Mesothelial cell of epicardium (in vitro differentiated cells): ENCODE data around the gene PRDX5. TPM values are rescaled to one million over a fixed set of nuclear protein-coding genes. Genes with fewer than 3 reads are reported as not detected.
A peak's percentile ranks its signal among the peaks of the same experiment; 100 is the strongest.

Experiments
- DNase-seq, 2 experiments: peaks; one replicate each; pipeline ENCODE4 v3.0.0; 2021; ENCODE audit warnings: low spot score in 2 of 2; ENCODE audit not compliant: unreplicated experiment in 2 of 2
- H3K27ac Mint-ChIP-seq: 2 replicates; pipeline ENCODE4 v1.8.0; 2021; ENCODE audit warnings: mixed read lengths
- H3K27me3 Mint-ChIP-seq: 2 replicates; pipeline ENCODE4 v1.8.0; 2021; ENCODE audit warnings: low read depth, mixed read lengths
- H3K36me3 Mint-ChIP-seq: 2 replicates; pipeline ENCODE4 v1.8.0; 2021; ENCODE audit warnings: mixed read lengths
- H3K4me1 Mint-ChIP-seq: 2 replicates; pipeline ENCODE4 v1.8.0; 2021; ENCODE audit warnings: mixed read lengths
- H3K4me3 Mint-ChIP-seq: 2 replicates; pipeline ENCODE4 v1.8.0; 2021; ENCODE audit warnings: mild to moderate bottlenecking, moderate library complexity, mixed read lengths
- H3K9me3 Mint-ChIP-seq: 2 replicates; pipeline ENCODE4 v1.8.0; 2021; ENCODE audit warnings: mixed read lengths
- CTCF ChIP-seq: fragments of 200-600 bp; sonication (generic); IDR thresholded peaks from one replicate; pipeline ENCODE4 v1.5.0; 2021; ENCODE audit warnings: antibody characterized with exemption; ENCODE audit not compliant: unreplicated experiment
- total RNA-seq: library from RNA; stranded (reverse); gene quantifications from 3 replicates; pipeline ENCODE4 v1.2.1, GENCODE V29; 2021

The PRDX5 gene
- total RNA-seq, 1 donor from 2014 or later, result 139 TPM

GRCh38 chr11:64276653-64277431 is 41.1 kb upstream of the PRDX5 start:
- no peak for DNase-seq
- H3K27ac Mint-ChIP-seq, result no peak overlapping the region
- peaks cover 8% of the 10 kb centered on the region for H3K36me3 Mint-ChIP-seq
- H3K9me3 Mint-ChIP-seq, result no peaks in the 10 kb centered on the region
- no peak for TF ChIP-seq CTCF
- peaks cover 3% of the 10 kb centered on the region for H3K4me1 Mint-ChIP-seq
- no peak overlapping the region for H3K4me3 Mint-ChIP-seq
- H3K27me3 Mint-ChIP-seq, result no peaks in the 10 kb centered on the region

- H3K4me3 Mint-ChIP-seq, result no peak overlapping the region
- H3K36me3 Mint-ChIP-seq, result peaks cover 11% of the 10 kb centered on the region
- TF ChIP-seq CTCF, result no peak
- no peaks in the 10 kb centered on the region for H3K9me3 Mint-ChIP-seq
- H3K4me1 Mint-ChIP-seq, result peaks cover 2% of the 10 kb centered on the region
- no peaks in the 10 kb centered on the region for H3K27me3 Mint-ChIP-seq
- no peak for DNase-seq
- H3K27ac Mint-ChIP-seq, result no peak overlapping the region
Measured at GRCh38 chr11:64278576-64279190, 39.2 kb upstream of the PRDX5 start.

- peaks cover 12% of the 10 kb centered on the region for H3K4me1 Mint-ChIP-seq
- peaks cover 8% of the 10 kb centered on the region for H3K36me3 Mint-ChIP-seq
- no peak for TF ChIP-seq CTCF
- DNase-seq, result no peak
- H3K27me3 Mint-ChIP-seq, result no peaks in the 10 kb centered on the region
- H3K9me3 Mint-ChIP-seq, result no peaks in the 10 kb centered on the region
- H3K27ac Mint-ChIP-seq, result no peak overlapping the region
- no peak overlapping the region for H3K4me3 Mint-ChIP-seq
Measured at GRCh38 chr11:64281957-64282770, 35.8 kb upstream of the PRDX5 start.

- peak overlapping the region; percentile 59 for H3K27ac Mint-ChIP-seq
- H3K27me3 Mint-ChIP-seq, result no peaks in the 10 kb centered on the region
- peak overlapping the region; percentile 82 for H3K4me3 Mint-ChIP-seq
- no peak for TF ChIP-seq CTCF
- peaks cover 8% of the 10 kb centered on the region for H3K36me3 Mint-ChIP-seq
- no peaks in the 10 kb centered on the region for H3K9me3 Mint-ChIP-seq
- no peak for DNase-seq
- peaks cover 13% of the 10 kb centered on the region for H3K4me1 Mint-ChIP-seq
Measured at GRCh38 chr11:64283092-64283491, 34.8 kb upstream of the PRDX5 start.

- Mint-ChIP-seq H3K4me1 (peaks cover 13% of the 10 kb centered on the region), H3K4me3 (peak within 1 kb of the TSS; percentile 82), H3K9me3 (no peaks in the 10 kb centered on the region), H3K27me3 (peaks cover 4% of the 10 kb centered on the region), H3K27ac (peak within 1 kb of the TSS; percentile 94), H3K36me3 (peaks cover 13% of the 10 kb centered on the region)
- peak; percentile 88 for DNase-seq
- no peak for TF ChIP-seq CTCF
Measured at GRCh38 chr11:64284048-64284961, 33.6 kb upstream of the PRDX5 start, which contains the start of gene BAD. Gene BAD, minus strand, starts transcription at chr11:64284665. Its CDS starts 297 bp downstream, at chr11:64284368.
